GM12892 (cell line): ENCODE measurements around the gene COL13A1.

ENCODE experiments used
- POLR2A ChIP-seq: IDR thresholded peaks from 2 replicates; pipeline ENCODE4 v1.6.1; 2011; ENCODE audit warnings: low read depth, low read length, control low read depth
- POLR2AphosphoS5 ChIP-seq: IDR thresholded peaks from 2 replicates; pipeline ENCODE4 v1.6.1; 2011; ENCODE audit warnings: low read depth, low read length, control low read depth
- TAF1 ChIP-seq: IDR thresholded peaks from 2 replicates; pipeline ENCODE4 v1.6.1; 2011; ENCODE audit warnings: low read depth, mild to moderate bottlenecking, control low read depth, low read length, borderline replicate concordance

GRCh38 chr10:69904533-69904932, 102.8 kb downstream of the COL13A1 start:
- TF ChIP-seq POLR2A (no peak), POLR2AphosphoS5 (no peak), TAF1 (no peak)
